PC-3 (cell line): ENCODE data around the gene COL25A1.

Experiments
- EZH2 ChIP-seq: fragments of 300-600 bp; sonication (generic); IDR thresholded peaks from one replicate; pipeline ENCODE4 v1.6.1; 2017; ENCODE audit warnings: antibody characterized with exemption, mild to moderate bottlenecking, low read length; ENCODE audit not compliant: unreplicated experiment
- TF ChIP-seq, protein P1 (sequence below): fragments of 300-600 bp; sonication (generic); conservative IDR thresholded peaks from 2 replicates; pipeline ENCODE4 v1.5.1; 2017; ENCODE audit warnings: antibody characterized with exemption, low read depth, mild to moderate bottlenecking, low read length

DNA sequence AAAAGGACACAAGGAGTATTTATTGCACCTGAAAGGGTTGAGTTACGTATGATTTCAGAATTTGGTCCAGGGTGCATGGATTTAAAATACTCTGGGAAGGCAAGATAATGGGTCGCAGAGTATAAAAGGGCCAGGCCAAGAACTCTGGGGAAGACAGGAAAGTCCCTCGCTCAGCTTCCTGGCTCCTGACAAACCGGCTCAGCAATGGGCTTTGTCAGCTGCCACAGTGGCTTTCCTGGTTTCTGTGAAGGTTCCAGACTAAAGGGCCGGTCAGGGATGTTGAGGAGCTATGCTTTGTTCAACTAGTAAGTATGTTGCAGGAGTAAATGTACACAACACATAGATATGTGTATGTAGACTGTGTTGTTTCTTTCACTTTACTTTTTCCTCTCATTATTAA lies 385.2 kb downstream of the COL25A1 start:
- TF ChIP-seq, protein P1, sequence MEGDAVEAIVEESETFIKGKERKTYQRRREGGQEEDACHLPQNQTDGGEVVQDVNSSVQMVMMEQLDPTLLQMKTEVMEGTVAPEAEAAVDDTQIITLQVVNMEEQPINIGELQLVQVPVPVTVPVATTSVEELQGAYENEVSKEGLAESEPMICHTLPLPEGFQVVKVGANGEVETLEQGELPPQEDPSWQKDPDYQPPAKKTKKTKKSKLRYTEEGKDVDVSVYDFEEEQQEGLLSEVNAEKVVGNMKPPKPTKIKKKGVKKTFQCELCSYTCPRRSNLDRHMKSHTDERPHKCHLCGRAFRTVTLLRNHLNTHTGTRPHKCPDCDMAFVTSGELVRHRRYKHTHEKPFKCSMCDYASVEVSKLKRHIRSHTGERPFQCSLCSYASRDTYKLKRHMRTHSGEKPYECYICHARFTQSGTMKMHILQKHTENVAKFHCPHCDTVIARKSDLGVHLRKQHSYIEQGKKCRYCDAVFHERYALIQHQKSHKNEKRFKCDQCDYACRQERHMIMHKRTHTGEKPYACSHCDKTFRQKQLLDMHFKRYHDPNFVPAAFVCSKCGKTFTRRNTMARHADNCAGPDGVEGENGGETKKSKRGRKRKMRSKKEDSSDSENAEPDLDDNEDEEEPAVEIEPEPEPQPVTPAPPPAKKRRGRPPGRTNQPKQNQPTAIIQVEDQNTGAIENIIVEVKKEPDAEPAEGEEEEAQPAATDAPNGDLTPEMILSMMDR, result no peak
- no peak for TF ChIP-seq EZH2
